ENCODE data around the gene NR2E3.

NR2E3 gene

GRCh38 chr15:71792521-71792920 lies 17.8 kb upstream of the NR2E3 start:
- DNase-seq, result no peak

GRCh38 chr15:71798641-71799040 lies 11.7 kb upstream of the NR2E3 start:
- DNase-seq, result no peak

- DNase-seq, result no peak
Measured at GRCh38 chr15:71800190-71800589, 10.2 kb upstream of the NR2E3 start.

GRCh38 chr15:71800835-71801745 lies 9.3 kb upstream of the NR2E3 start:
- peak; percentile 56 for DNase-seq

- DNase-seq, result no peak
Measured at GRCh38 chr15:71801935-71802655, 8.3 kb upstream of the NR2E3 start.

GRCh38 chr15:71802770-71803169 lies 7.6 kb upstream of the NR2E3 start:
- DNase-seq, result peak; percentile 53

GRCh38 chr15:71804226-71804625 lies 6.1 kb upstream of the NR2E3 start:
- no peak for DNase-seq

- no peak for DNase-seq
Measured at GRCh38 chr15:71804695-71805470, 5.5 kb upstream of the NR2E3 start.

GRCh38 chr15:71806452-71806931 lies 3.9 kb upstream of the NR2E3 start:
- no peak for DNase-seq

- no peak for DNase-seq
Measured at GRCh38 chr15:71807125-71807629, 3.2 kb upstream of the NR2E3 start.

- no peak for DNase-seq
Measured at GRCh38 chr15:71807691-71808091, 2.7 kb upstream of the NR2E3 start.

- no peak for DNase-seq
Measured at GRCh38 chr15:71808311-71809020, 1.9 kb upstream of the NR2E3 start.

GRCh38 chr15:71809346-71809745 lies 1.0 kb upstream of the NR2E3 start:
- no peak for DNase-seq

- DNase-seq, result no peak
Measured at GRCh38 chr15:71811036-71811736, 832 bp downstream of the NR2E3 start.

GRCh38 chr15:71811752-71812735 lies 1.7 kb downstream of the NR2E3 start:
- no peak for DNase-seq

- no peak for DNase-seq
Measured at GRCh38 chr15:71812966-71813722, 2.8 kb downstream of the NR2E3 start.

- DNase-seq, result no peak
Measured at GRCh38 chr15:71813723-71814470, 3.5 kb downstream of the NR2E3 start.

- DNase-seq, result no peak
Measured at GRCh38 chr15:71815301-71815700, 4.9 kb downstream of the NR2E3 start.

GRCh38 chr15:71817351-71817750 lies 7.0 kb downstream of the NR2E3 start:
- DNase-seq, result no peak
